HG03439 (cell line): Measurements from ENCODE around the gene NOMO2.
"Not testable (repeated sequence)": the region's sequence is repeated elsewhere in the genome, so short reads cannot be mapped to it uniquely, and the experiment has no call there.

Experiments
- ATAC-seq: cut with Tn5 transposase; IDR thresholded peaks from one replicate; pipeline ENCODE4 v1.9.1; 2021; ENCODE audit warnings: mild to moderate bottlenecking, moderate library complexity; ENCODE audit not compliant: unreplicated experiment

The NOMO2 gene

GRCh38 chr16:18561727-18562314 is at the start of gene NOMO2:
NOMO2 (minus strand) TSS chr16:18562097; CDS start chr16:18562040, 57 bp downstream.
- ATAC-seq = peak; percentile 86

DNA sequence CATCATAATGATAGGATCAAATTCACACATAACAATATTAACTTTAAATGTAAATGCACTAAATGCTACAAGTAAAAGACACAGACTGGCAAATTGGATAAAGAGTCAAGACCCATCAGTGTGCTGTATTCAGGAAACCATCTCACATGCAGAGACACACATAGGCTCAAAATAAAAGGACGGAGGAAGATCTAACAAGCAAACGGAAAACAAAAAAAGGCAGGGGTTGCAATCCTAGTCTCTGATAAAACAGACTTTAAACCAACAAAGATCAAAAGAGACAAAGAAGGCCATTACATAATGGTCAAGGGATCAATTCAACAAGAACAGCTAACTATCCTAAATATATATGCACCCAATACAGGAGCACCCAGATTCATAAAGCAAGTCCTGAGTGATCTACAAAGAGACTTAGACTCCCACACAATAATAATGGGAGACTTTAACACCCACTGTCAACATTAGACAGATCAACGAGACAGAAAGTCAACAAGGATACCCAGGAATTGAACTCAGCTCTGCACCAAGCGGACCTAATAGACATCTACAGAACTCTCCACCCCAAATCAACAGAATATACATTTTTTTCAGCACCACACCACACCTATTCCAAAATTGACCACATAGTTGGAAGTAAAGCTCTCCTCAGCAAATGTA is 48.4 kb upstream of the NOMO2 start:
- ATAC-seq = not testable (repeated sequence)

DNA sequence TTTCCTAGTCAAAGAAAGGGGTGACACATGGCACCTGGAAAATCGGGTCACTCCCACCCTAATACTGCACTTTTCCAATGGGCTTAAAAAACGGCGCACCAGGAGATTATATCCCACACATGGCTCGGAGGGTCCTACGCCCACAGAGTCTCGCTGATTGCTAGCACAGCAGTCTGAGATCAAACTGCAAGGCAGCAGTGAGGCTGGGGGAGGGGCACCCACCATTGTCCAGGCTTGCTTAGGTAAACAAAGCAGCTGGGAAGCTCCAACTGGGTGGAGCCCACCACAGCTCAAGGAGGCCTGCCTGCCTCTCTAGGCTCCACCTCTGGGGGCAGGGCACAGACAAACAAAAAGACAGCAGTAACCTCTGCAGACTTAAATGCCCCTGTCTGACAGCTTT is 46.4 kb upstream of the NOMO2 start:
- ATAC-seq = not testable (repeated sequence)

- ATAC-seq = not testable (repeated sequence)
These were observed 41.8 kb upstream of the NOMO2 start for GRCh38 chr16:18603572-18604246.

GRCh38 chr16:18598582-18598981 is 36.7 kb upstream of the NOMO2 start:
- ATAC-seq = not testable (repeated sequence)

DNA sequence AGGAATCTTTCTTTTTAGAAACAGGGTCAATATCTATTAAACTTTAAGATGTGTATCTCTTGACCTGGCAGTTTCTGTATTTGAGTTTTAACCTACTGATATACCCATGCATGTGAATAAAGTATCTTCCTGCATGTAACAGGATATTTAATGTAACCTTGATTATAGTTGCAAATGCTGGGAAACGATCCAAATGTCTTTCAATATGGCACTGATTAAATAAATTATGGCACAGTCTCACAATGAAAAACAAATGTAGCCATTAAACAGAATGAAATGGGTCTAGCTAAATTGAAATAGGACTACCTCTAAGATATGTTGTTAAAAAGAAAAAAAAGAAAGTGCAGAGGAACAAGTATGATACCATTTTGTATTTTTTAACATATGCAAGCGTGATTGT is 35.8 kb upstream of the NOMO2 start:
- not testable (repeated sequence) for ATAC-seq

- not testable (repeated sequence) for ATAC-seq
These were observed 35.4 kb upstream of the NOMO2 start for GRCh38 chr16:18597319-18597718.

- not testable (repeated sequence) for ATAC-seq
These were observed 33.9 kb upstream of the NOMO2 start for GRCh38 chr16:18595796-18596195.

DNA sequence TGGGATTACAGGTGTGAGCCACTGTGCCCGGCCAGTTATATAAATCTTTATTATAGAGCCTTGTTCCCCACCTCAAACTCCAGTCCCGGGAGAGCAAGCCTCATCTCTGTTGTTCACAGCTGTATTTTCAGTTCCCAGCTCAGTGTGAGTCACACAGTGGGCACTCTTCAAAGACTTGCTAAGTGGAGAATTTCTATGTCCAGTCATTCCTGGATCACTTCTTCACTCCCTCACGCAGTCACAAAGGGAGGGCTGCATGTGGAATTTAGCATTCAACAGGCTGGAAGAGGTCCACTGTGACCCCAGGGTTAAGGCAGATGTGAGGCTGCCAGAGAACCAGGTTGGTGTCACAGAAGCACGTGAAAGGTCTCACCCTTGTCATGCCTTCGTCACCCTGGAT is 33.0 kb upstream of the NOMO2 start:
- not testable (repeated sequence) for ATAC-seq

DNA sequence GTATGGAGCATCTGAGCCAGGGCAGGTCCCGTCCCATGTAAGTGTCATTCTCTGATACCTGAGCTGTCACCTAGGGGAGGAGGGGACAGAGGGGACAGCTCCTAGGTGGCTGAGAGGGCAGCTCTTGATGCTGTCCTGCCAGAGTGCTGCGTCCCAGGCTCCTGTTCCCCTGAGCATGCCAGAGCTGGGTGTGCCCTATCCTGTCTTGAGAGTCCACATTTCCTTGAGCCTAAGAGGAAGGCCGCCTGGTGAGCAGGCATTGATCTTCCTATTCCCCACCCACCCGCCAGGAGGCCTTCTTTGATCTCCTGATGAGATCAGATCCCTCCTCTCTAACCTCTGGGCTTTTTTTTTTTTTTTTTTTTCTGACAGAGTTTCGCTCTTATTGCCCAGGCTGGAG is 32.0 kb upstream of the NOMO2 start:
- not testable (repeated sequence) for ATAC-seq

- ATAC-seq = not testable (repeated sequence)
These were observed 31.1 kb upstream of the NOMO2 start for GRCh38 chr16:18592982-18593381.

DNA sequence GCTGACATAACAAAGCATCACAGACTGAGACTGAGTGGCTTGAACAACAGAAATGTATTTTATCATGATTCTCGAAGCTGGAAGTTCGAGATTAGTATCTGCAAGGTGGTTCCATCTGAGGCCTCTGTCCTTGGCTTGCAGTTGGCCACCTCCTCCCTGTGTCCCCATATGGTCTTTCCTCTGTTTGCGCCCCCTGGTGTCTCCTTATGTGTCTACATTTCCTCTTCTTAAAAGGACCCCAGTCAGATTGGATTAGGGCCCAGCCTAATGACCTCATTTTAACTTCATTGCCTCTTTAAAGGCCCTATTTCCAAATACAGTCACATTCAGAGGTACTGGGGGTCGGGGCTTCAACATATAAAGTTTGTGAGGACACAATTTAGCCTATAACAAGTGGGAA is 30.0 kb upstream of the NOMO2 start:
- not testable (repeated sequence) for ATAC-seq

- not testable (repeated sequence) for ATAC-seq
These were observed 29.5 kb upstream of the NOMO2 start for GRCh38 chr16:18591441-18591840.

DNA sequence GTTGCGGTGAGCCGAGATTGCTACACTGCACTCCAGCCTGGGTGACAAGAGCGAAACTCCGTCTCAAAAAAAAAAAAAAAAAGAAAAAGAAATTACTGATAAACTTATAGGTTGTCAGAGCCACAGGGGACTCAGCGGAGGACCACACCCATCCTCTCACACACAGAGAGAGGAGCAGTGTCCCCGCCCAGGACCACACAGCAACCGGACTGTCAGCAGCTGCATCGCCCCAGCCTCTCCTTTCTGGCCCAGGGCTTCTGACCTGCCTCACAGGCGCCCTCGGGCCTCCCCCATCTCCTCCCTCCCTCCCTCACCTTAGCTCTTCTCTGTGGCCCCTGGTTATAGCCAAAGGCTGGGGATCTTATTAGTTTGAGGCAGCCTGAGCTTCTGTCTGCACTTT is 27.9 kb upstream of the NOMO2 start:
- not testable (repeated sequence) for ATAC-seq

DNA sequence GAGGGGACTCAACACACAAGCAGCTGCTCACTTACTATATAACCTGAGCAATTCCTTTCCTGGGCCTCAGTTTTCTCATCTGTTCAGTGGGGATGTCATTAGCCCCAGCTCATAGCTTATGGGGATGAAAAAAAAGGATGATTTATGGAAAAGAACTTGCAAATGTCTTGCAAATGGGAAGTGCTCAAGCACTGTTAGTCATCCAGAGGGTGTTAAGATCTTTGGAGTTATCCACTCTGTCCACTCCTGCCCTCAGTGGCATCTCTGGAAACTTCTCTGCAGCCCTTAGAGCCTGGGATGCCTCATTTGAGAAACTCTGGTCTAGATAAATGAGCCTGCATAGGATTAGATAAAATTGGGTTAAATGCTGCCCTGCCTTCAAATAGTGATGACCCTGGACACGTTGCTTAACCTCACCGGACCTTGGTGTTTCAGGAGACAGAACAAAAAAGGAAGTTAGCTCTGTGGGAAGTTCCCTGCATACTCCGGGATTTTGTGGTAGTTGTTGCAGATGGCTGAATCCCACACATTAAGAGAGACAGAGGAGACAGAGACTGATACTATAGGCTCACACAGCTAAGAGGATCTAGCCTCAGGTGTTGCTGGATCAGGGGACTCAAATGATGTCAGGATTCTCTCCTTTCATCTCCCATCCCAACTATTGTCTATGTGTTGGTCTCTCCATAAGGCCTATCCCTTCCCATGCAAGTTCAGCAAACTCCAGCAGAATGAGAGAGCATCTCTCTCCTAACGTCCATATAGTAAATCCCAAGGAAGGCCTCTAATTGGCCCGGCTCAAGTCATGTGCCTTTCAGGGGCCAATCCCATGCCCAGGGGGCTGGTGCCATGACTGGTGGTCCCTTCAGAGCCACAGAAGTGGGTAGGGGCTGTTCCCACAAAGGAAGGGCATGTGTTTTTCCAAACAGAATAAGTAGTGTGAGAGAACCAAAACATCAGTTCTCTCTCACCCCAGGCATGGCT is 25.0 kb upstream of the NOMO2 start:
- ATAC-seq = not testable (repeated sequence)

GRCh38 chr16:18585789-18586188 is 23.9 kb upstream of the NOMO2 start:
- not testable (repeated sequence) for ATAC-seq

GRCh38 chr16:18582902-18583301 is 21.0 kb upstream of the NOMO2 start:
- no peak for ATAC-seq

- ATAC-seq = not testable (repeated sequence)
These were observed 18.5 kb upstream of the NOMO2 start for GRCh38 chr16:18580396-18580795.

DNA sequence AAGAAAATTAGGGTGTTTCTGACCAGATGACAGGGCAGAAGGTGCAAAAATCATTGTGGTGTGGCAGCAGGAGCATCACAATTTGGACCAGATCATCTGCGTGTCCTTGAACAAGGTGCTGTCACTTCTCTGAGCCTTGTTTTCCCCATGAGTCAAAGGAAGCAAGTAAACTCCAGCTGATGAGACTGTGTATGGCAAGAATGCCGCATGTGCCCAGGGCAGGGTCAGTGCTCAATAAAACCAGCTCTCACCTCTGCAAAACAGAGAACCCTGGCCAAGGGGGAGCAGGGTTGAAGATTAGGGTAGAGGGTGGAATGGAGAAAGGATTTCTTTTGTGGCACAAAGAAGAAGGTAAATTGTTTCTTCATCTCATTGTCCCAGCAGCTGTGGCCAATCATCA is 17.4 kb upstream of the NOMO2 start:
- ATAC-seq = not testable (repeated sequence)

GRCh38 chr16:18577942-18578341 is 16.0 kb upstream of the NOMO2 start:
- not testable (repeated sequence) for ATAC-seq

DNA sequence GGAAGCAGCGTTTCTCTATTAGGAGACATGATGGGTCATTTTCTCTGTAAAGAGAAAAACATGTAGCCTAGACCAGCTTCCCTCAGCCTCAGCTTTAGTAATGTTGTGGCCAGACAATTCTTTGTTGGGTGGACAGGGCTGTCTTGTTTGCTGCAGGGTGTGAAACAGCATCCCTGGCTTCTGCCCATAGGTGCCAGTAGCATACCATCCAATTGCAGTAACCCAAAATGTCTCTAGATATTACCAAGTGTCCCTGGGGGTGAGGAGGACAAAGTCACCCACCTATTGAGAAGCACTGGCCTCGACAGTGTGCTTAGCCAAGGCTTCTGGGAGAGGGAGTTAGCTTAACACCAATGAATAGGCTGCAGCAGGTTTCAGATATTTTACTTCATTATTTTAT is 14.0 kb upstream of the NOMO2 start:
- ATAC-seq = not testable (repeated sequence)
